HL-60 (cell line): Measurements from ENCODE around the gene PLCB1.

Experiments used
- POLR2AphosphoS5 ChIP-seq: IDR thresholded peaks from 2 replicates; pipeline ENCODE4 v1.6.1; 2012; ENCODE audit warnings: low read depth
- SPI1 ChIP-seq: IDR thresholded peaks from 2 replicates; pipeline ENCODE4 v1.6.1; 2012; ENCODE audit warnings: low read depth, mild to moderate bottlenecking, borderline replicate concordance
- TF ChIP-seq, protein P1 (sequence below): IDR thresholded peaks from one replicate; pipeline ENCODE4 v1.5.1; 2011; ENCODE audit warnings: low read length, control low read depth, inconsistent platforms; ENCODE audit not compliant: insufficient read depth

DNA sequence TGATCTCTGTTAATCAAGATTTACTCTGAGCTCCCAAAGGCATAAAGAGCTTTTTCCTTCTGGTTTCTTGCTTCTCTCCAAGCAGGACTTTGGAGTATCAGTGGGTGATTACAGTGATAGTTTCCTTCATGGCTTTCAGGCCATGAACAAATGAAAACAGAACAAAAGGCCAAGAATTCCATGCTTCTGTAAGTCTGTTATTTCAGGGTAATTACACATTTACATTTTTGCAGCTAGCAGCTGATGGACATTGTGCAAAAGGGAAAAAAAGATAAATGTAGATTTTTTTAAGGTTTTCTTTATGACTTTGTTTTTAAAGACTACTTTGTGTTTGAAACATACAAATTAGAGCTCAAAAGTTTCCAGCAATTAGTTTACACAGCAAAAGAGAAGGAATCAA is 441.6 kb downstream of the PLCB1 start:
- TF ChIP-seq, protein P1, sequence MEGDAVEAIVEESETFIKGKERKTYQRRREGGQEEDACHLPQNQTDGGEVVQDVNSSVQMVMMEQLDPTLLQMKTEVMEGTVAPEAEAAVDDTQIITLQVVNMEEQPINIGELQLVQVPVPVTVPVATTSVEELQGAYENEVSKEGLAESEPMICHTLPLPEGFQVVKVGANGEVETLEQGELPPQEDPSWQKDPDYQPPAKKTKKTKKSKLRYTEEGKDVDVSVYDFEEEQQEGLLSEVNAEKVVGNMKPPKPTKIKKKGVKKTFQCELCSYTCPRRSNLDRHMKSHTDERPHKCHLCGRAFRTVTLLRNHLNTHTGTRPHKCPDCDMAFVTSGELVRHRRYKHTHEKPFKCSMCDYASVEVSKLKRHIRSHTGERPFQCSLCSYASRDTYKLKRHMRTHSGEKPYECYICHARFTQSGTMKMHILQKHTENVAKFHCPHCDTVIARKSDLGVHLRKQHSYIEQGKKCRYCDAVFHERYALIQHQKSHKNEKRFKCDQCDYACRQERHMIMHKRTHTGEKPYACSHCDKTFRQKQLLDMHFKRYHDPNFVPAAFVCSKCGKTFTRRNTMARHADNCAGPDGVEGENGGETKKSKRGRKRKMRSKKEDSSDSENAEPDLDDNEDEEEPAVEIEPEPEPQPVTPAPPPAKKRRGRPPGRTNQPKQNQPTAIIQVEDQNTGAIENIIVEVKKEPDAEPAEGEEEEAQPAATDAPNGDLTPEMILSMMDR, result no peak
- no peak for TF ChIP-seq POLR2AphosphoS5
- no peak for TF ChIP-seq SPI1
